Measurements from ENCODE around the gene IRAK1. TPM values are rescaled to one million over a fixed set of nuclear protein-coding genes. Genes with fewer than 3 reads are reported as not detected.

IRAK1 gene
- total RNA-seq, 4 donors from 2014 or later, result 33.0 to 84.7 (median 41.6) TPM

- no peaks in the 10 kb centered on the region for H3K27me3 ChIP-seq
- H3K9me3 ChIP-seq, result no peaks in the 10 kb centered on the region
- H3K4me3 ChIP-seq, result peak overlapping the region; percentile 65 to 76
- H3K36me3 ChIP-seq, result no peaks in the 10 kb centered on the region
- H3K4me1 ChIP-seq, result peaks cover 0 to 34% (median 19%) of the 10 kb centered on the region in 3 donors
- WGBS, 2 donors (ENCODE audit: low coverage in 1 of 2), result 10 to 39% methylated on average over 8 to 9 of the region's 20 CpGs
- TF ChIP-seq POLR2AphosphoS5 (IDR thresholded peaks at IDR 0.05), result no peak
- no peak for TF ChIP-seq CTCF (IDR thresholded peaks at IDR 0.05)
- TF ChIP-seq POLR2A (IDR thresholded peaks at IDR 0.05), result no peak
- no peak for TF ChIP-seq EP300 (IDR thresholded peaks at IDR 0.05)
- H3K27ac ChIP-seq, result peak overlapping the region; percentile 94 to 99 (median 98)
- ATAC-seq, result no peak
Observed at GRCh38 chrX:153973127-153974002, 46.3 kb downstream of the IRAK1 start.

GRCh38 chrX:153972368-153973126 lies 47.2 kb downstream of the IRAK1 start, which contains the start of gene TMEM187:
TSS of gene TMEM187 (plus strand) at chrX:153972754. CDS start at chrX:153982063, 9,309 bp downstream.
- Histone ChIP-seq H3K4me3 (peak within 1 kb of the TSS; percentile 65 to 76), H3K9me3 (no peaks in the 10 kb centered on the region), H3K27ac (peak within 1 kb of the TSS; percentile 94 to 99 (median 98)), H3K27me3 (no peaks in the 10 kb centered on the region), H3K36me3 (no peaks in the 10 kb centered on the region), H3K4me1 (peaks cover 2 to 43% (median 25%) of the 10 kb centered on the region in 3 donors)
- peak; percentile 79 for ATAC-seq
- 0% methylated on average over 1 of the region's 103 CpGs; no CpG with 5 or more reads in 1 of the 2 donors for WGBS, 2 donors (ENCODE audit: low coverage in 1 of 2)
- TF ChIP-seq POLR2AphosphoS5 (IDR thresholded peaks at IDR 0.05) (peak; percentile 22), EP300 (IDR thresholded peaks at IDR 0.05) (no peak), POLR2A (IDR thresholded peaks at IDR 0.05) (peak; percentile 19 to 65), CTCF (IDR thresholded peaks at IDR 0.05) (no peak)

GRCh38 chrX:153971450-153972367 lies 48.0 kb downstream of the IRAK1 start, which contains the start of gene HCFC1:
TSS of gene HCFC1 (minus strand) at chrX:153971818. CDS start at chrX:153970840, 978 bp downstream.
- H3K4me1 ChIP-seq, result peaks cover 2 to 51% (median 31%) of the 10 kb centered on the region in 3 donors
- TF ChIP-seq CTCF (IDR thresholded peaks at IDR 0.05) (no peak), POLR2AphosphoS5 (IDR thresholded peaks at IDR 0.05) (peak; percentile 5), POLR2A (IDR thresholded peaks at IDR 0.05) (peak in 1 of 2 donors; percentile 8)
- H3K36me3 ChIP-seq, result no peaks in the 10 kb centered on the region
- no peaks in the 10 kb centered on the region for H3K9me3 ChIP-seq
- no peaks in the 10 kb centered on the region for H3K27me3 ChIP-seq
- no CpG with 5 or more reads among the region's 96 CpGs for WGBS, 2 donors (ENCODE audit: low coverage in 1 of 2)
- peak within 1 kb of the TSS; percentile 94 to 99 (median 98) for H3K27ac ChIP-seq
- peak within 1 kb of the TSS; percentile 65 to 76 for H3K4me3 ChIP-seq
- peak; percentile 75 for ATAC-seq

GRCh38 chrX:153971124-153971449 lies 48.6 kb downstream of the IRAK1 start:
- H3K36me3 ChIP-seq, result no peaks in the 10 kb centered on the region
- no CpG with 5 or more reads among the region's 34 CpGs for WGBS, 2 donors (ENCODE audit: low coverage in 1 of 2)
- peak; percentile 73 for ATAC-seq
- peaks cover 2 to 57% (median 37%) of the 10 kb centered on the region in 3 donors for H3K4me1 ChIP-seq
- no peaks in the 10 kb centered on the region for H3K27me3 ChIP-seq
- H3K27ac ChIP-seq, result peak overlapping the region; percentile 94 to 99 (median 98)
- H3K9me3 ChIP-seq, result no peaks in the 10 kb centered on the region
- peak in 1 of 2 donors; percentile 52 for TF ChIP-seq POLR2A (IDR thresholded peaks at IDR 0.05)
- TF ChIP-seq EP300 (IDR thresholded peaks at IDR 0.05), result no peak
- no peak for TF ChIP-seq CTCF (IDR thresholded peaks at IDR 0.05)
- peak; percentile 61 for TF ChIP-seq POLR2AphosphoS5 (IDR thresholded peaks at IDR 0.05)
- H3K4me3 ChIP-seq, result peak overlapping the region; percentile 65 to 76

Data from gastroesophageal sphincter (tissue), 4 donors.